ENCODE results near the gene CTRB1. TPM values are rescaled to one million over a fixed set of nuclear protein-coding genes. Genes with fewer than 3 reads are reported as not detected.

CTRB1 gene
- total and polyA plus RNA-seq, 4 donors: 0.24 TPM; not detected in 3

GRCh38 chr16:75244844-75245758 is 26.3 kb downstream of the CTRB1 start:
- 32% methylated on average over 21 of the region's 25 CpGs for WGBS (ENCODE audit: insufficient coverage)
- H3K36me3 ChIP-seq (ENCODE audit: control insufficient read depth, insufficient read depth, low read length): peaks cover 72% of the 10 kb centered on the region
- H3K4me1 ChIP-seq (ENCODE audit: control insufficient read depth, insufficient read depth, low read length): peaks cover 95% of the 10 kb centered on the region
- H3K27me3 ChIP-seq (ENCODE audit: control insufficient read depth, insufficient read depth, low read length): no peaks in the 10 kb centered on the region
- no peaks in the 10 kb centered on the region for H3K9me3 ChIP-seq (ENCODE audit: control insufficient read depth, insufficient read depth, low read length)
- peak overlapping the region; percentile 97 for H3K27ac ChIP-seq (ENCODE audit: low read depth, low read length)
- DNase-seq (ENCODE audit: low read depth in 4 of 6, low spot score in 6 of 6): peak in 2 of 6 donors; percentile 52 to 89
- no peak overlapping the region for H3K4me3 ChIP-seq (ENCODE audit: low read depth, low read length)

GRCh38 chr16:75246504-75247205 is 27.9 kb downstream of the CTRB1 start:
- Histone ChIP-seq H3K9me3 (ENCODE audit: control insufficient read depth, insufficient read depth, low read length) (no peaks in the 10 kb centered on the region), H3K4me1 (ENCODE audit: control insufficient read depth, insufficient read depth, low read length) (peaks cover 86% of the 10 kb centered on the region), H3K4me3 (ENCODE audit: low read depth, low read length) (no peak overlapping the region), H3K27me3 (ENCODE audit: control insufficient read depth, insufficient read depth, low read length) (no peaks in the 10 kb centered on the region), H3K27ac (ENCODE audit: low read depth, low read length) (peak overlapping the region; percentile 97), H3K36me3 (ENCODE audit: control insufficient read depth, insufficient read depth, low read length) (peaks cover 58% of the 10 kb centered on the region)
- WGBS (ENCODE audit: insufficient coverage): 83% methylated on average over 12 of the region's 12 CpGs
- no peak for DNase-seq (ENCODE audit: low read depth in 4 of 6, low spot score in 6 of 6)

GRCh38 chr16:75247249-75247648 is 28.5 kb downstream of the CTRB1 start:
- peak in 1 of 6 donors; percentile 63 for DNase-seq (ENCODE audit: low read depth in 4 of 6, low spot score in 6 of 6)
- H3K4me3 ChIP-seq (ENCODE audit: low read depth, low read length): peak overlapping the region; percentile 26
- H3K36me3 ChIP-seq (ENCODE audit: control insufficient read depth, insufficient read depth, low read length): peaks cover 52% of the 10 kb centered on the region
- H3K27ac ChIP-seq (ENCODE audit: low read depth, low read length): peak overlapping the region; percentile 97
- H3K27me3 ChIP-seq (ENCODE audit: control insufficient read depth, insufficient read depth, low read length): no peaks in the 10 kb centered on the region
- WGBS (ENCODE audit: insufficient coverage): 66% methylated on average over 13 of the region's 13 CpGs
- H3K4me1 ChIP-seq (ENCODE audit: control insufficient read depth, insufficient read depth, low read length): peaks cover 86% of the 10 kb centered on the region
- no peaks in the 10 kb centered on the region for H3K9me3 ChIP-seq (ENCODE audit: control insufficient read depth, insufficient read depth, low read length)

GRCh38 chr16:75248142-75248535 is 29.4 kb downstream of the CTRB1 start:
- Histone ChIP-seq H3K27ac (ENCODE audit: low read depth, low read length) (peak overlapping the region; percentile 97), H3K9me3 (ENCODE audit: control insufficient read depth, insufficient read depth, low read length) (no peaks in the 10 kb centered on the region), H3K4me1 (ENCODE audit: control insufficient read depth, insufficient read depth, low read length) (peaks cover 89% of the 10 kb centered on the region), H3K36me3 (ENCODE audit: control insufficient read depth, insufficient read depth, low read length) (peaks cover 49% of the 10 kb centered on the region), H3K27me3 (ENCODE audit: control insufficient read depth, insufficient read depth, low read length) (no peaks in the 10 kb centered on the region), H3K4me3 (ENCODE audit: low read depth, low read length) (no peak overlapping the region)
- WGBS (ENCODE audit: insufficient coverage): 75% methylated on average over 13 of the region's 13 CpGs
- no peak for DNase-seq (ENCODE audit: low read depth in 4 of 6, low spot score in 6 of 6)

GRCh38 chr16:75248536-75249380 is 30.0 kb downstream of the CTRB1 start:
- Histone ChIP-seq H3K9me3 (ENCODE audit: control insufficient read depth, insufficient read depth, low read length) (no peaks in the 10 kb centered on the region), H3K27ac (ENCODE audit: low read depth, low read length) (peak overlapping the region; percentile 97), H3K36me3 (ENCODE audit: control insufficient read depth, insufficient read depth, low read length) (peaks cover 47% of the 10 kb centered on the region), H3K4me1 (ENCODE audit: control insufficient read depth, insufficient read depth, low read length) (peaks cover 91% of the 10 kb centered on the region), H3K4me3 (ENCODE audit: low read depth, low read length) (peak overlapping the region; percentile 4), H3K27me3 (ENCODE audit: control insufficient read depth, insufficient read depth, low read length) (no peaks in the 10 kb centered on the region)
- no peak for DNase-seq (ENCODE audit: low read depth in 4 of 6, low spot score in 6 of 6)
- 63% methylated on average over 16 of the region's 17 CpGs for WGBS (ENCODE audit: insufficient coverage)

- peak overlapping the region; percentile 97 for H3K27ac ChIP-seq (ENCODE audit: low read depth, low read length)
- no peak for DNase-seq (ENCODE audit: low read depth in 4 of 6, low spot score in 6 of 6)
Measured at GRCh38 chr16:75249441-75249840, 30.7 kb downstream of the CTRB1 start.

GRCh38 chr16:75250089-75250808 is 31.5 kb downstream of the CTRB1 start:
- peaks cover 91% of the 10 kb centered on the region for H3K4me1 ChIP-seq (ENCODE audit: control insufficient read depth, insufficient read depth, low read length)
- WGBS (ENCODE audit: insufficient coverage): 10% methylated on average over 16 of the region's 29 CpGs
- no peak for DNase-seq (ENCODE audit: low read depth in 4 of 6, low spot score in 6 of 6)
- no peaks in the 10 kb centered on the region for H3K27me3 ChIP-seq (ENCODE audit: control insufficient read depth, insufficient read depth, low read length)
- H3K4me3 ChIP-seq (ENCODE audit: low read depth, low read length): peak overlapping the region; percentile 56
- no peaks in the 10 kb centered on the region for H3K9me3 ChIP-seq (ENCODE audit: control insufficient read depth, insufficient read depth, low read length)
- peaks cover 35% of the 10 kb centered on the region for H3K36me3 ChIP-seq (ENCODE audit: control insufficient read depth, insufficient read depth, low read length)
- H3K27ac ChIP-seq (ENCODE audit: low read depth, low read length): peak overlapping the region; percentile 97

More at GRCh38 chr16:75249441-75249840, 30.7 kb downstream of the CTRB1 start:
- Histone ChIP-seq H3K9me3 (ENCODE audit: control insufficient read depth, insufficient read depth, low read length) (no peaks in the 10 kb centered on the region), H3K4me1 (ENCODE audit: control insufficient read depth, insufficient read depth, low read length) (peaks cover 91% of the 10 kb centered on the region), H3K36me3 (ENCODE audit: control insufficient read depth, insufficient read depth, low read length) (peaks cover 40% of the 10 kb centered on the region), H3K4me3 (ENCODE audit: low read depth, low read length) (peak overlapping the region; percentile 56), H3K27me3 (ENCODE audit: control insufficient read depth, insufficient read depth, low read length) (no peaks in the 10 kb centered on the region)
- whole genome bisulfite sequencing (ENCODE audit: insufficient coverage): 86% methylated on average over 3 of the region's 5 CpGs

GRCh38 chr16:75250809-75251279 is 32.1 kb downstream of the CTRB1 start:
- Histone ChIP-seq H3K27ac (ENCODE audit: low read depth, low read length) (peak overlapping the region; percentile 97), H3K9me3 (ENCODE audit: control insufficient read depth, insufficient read depth, low read length) (no peaks in the 10 kb centered on the region), H3K27me3 (ENCODE audit: control insufficient read depth, insufficient read depth, low read length) (no peaks in the 10 kb centered on the region), H3K4me1 (ENCODE audit: control insufficient read depth, insufficient read depth, low read length) (peaks cover 89% of the 10 kb centered on the region), H3K36me3 (ENCODE audit: control insufficient read depth, insufficient read depth, low read length) (peaks cover 33% of the 10 kb centered on the region), H3K4me3 (ENCODE audit: low read depth, low read length) (peak overlapping the region; percentile 56)
- WGBS (ENCODE audit: insufficient coverage): under 1% methylated on average over 59 of the region's 59 CpGs
- peak in 2 of 6 donors; percentile 34 to 51 for DNase-seq (ENCODE audit: low read depth in 4 of 6, low spot score in 6 of 6)
